GM19239 (cell line): ENCODE results near the gene MKRN2OS.

Experiments used
- DNase-seq: peaks from one replicate; pipeline ENCODE4 v3.0.0; 2011; ENCODE audit warnings: low spot score; ENCODE audit not compliant: insufficient read length
- FAIRE-seq: peaks from 2 replicates; lab custom pipeline; 2011; peaks lifted over from hg19 to GRCh38; lab: Jason Lieb, UNC

The MKRN2OS gene, protein sequence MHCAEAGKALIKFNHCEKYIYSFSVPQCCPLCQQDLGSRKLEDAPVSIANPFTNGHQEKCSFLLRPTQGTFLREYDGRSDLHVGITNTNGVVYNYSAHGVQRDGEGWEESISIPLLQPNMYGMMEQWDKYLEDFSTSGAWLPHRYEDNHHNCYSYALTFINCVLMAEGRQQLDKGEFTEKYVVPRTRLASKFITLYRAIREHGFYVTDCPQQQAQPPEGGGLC

DNA sequence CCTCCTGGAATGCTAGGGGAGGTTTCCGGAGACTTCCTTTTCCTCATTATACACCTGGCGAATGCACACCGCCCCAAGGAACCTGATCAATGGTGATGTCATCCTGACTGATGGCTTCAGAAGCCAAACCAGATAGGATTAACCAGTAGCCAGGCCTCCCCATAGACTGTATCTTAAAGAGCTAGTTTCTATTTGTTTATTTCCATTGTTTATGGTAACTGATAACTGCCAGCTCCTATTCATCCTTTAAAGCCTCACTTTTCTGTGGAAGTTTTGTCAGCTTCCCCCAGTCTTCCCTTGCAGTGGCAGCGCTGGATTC, at the start of gene MKRN2OS:
MKRN2OS (minus strand) TSS at position 27 of the 319 bp plus-strand sequence. CDS start 35 bp downstream, outside the sequence.
- FAIRE-seq (no peak), DNase-seq (no peak)

DNA sequence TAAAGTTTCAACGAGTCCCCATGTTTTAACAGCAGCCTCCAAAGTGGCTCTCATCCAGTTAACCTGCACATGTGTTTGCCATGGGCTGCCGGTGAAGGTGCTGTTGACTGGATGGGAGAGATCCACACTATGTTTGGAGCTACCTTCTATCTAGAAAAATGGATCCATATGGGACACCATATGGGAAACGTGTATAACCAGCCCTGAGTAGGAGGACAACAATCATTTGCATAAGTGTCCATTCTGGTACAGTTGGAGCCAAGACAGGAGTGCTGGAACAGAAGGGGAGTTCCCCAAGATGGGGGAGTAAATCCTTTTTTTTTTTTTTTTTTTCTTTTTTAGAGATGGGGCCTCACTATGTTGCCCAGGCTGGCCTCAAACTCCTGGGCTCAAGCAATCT, 48.2 kb upstream of the MKRN2OS start:
- DNase-seq (no peak), FAIRE-seq (no peak)

GRCh38 chr3:12591997-12592715, 46.9 kb upstream of the MKRN2OS start:
- no peak for DNase-seq
- no peak for FAIRE-seq

GRCh38 chr3:12591456-12591855, 46.2 kb upstream of the MKRN2OS start:
- no peak for FAIRE-seq
- DNase-seq = no peak

- FAIRE-seq = no peak
- no peak for DNase-seq
Observed at GRCh38 chr3:12590096-12590495, 44.8 kb upstream of the MKRN2OS start.

DNA sequence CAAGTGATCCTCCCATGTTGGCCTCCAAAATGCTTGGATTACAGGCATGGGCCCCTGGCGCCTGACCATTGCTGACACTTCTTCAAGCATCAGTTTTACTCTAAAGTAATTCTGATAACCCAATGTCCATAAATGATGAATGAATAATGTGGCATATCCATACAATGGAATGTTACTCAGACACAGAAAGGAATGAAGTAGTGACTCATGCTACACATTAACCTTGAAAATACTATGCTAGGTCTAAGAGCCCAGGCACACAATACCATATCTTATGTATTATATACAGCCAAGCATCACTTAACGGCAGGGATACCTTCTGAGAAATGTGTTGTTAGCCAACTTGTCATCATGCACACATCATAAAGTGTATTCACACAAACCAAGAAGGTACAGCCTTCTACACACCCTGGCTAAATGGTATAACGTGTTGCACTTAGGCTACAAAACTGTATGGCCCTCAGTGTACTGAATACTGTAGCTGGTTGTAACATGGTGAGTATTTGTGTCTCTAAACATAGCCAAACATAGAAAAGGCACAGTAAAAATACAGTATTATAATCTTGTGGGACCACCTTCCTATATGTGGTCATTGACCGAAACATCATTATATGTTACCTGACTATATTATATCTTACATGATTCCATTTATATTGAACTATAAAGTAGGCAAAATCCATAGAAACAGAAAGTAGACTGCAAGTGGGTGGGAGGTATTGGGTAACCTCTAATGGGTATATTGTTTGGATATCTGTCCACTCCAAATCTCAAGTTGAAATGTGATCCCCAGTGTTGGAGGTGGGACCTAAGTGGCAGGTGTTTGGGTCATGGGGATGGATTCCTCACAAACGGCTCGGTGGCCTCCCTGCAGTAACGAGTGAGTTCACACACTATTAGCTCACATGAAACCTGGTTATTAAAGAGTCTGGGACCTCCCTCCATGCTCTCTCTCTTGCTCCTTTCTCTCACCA, 43.0 kb upstream of the MKRN2OS start:
- DNase-seq (no peak), FAIRE-seq (no peak)

DNA sequence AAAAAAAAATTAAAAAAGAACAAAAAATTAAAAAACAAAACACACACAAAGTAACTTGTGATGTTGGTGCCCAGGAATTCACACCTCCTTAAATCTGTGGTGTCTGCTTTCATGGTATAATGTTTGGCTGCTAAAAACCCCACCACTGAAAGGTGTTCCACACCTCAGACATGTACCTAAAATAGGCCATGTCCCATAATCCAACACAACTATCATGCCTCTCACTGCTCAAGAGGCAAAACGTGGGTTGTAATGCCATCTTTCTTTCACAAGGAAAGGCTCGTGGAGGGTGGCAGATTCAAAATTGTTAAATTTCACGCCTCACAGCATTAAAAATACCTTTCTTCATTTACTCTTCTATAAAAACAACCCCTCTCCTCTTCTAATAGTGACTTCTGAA, 41.1 kb upstream of the MKRN2OS start:
- no peak for FAIRE-seq

DNA sequence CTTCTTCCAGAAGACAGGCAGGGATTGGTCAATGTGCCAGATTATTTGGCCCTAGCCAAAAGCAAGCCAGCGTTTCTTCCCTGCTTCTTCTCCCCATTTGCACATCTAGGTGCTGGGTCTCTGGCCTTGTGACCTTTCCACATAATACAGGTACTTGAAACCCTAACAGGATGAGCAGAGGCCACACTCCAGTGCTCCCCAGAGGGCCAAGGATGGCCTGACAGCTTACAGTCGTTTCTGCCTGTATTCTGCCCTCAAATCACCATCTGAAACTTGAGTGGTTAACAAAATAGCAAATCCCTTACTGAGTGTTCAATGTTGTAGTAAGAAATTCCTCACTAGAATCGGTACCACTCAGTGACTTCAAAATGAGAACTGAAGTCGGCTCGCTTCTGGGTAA, 40.7 kb upstream of the MKRN2OS start:
- FAIRE-seq = no peak
- DNase-seq = peak; percentile 29

More for the DNA sequence above, 41.1 kb upstream of the MKRN2OS start:
- DNase-seq = no peak

GRCh38 chr3:12585181-12585580, 39.9 kb upstream of the MKRN2OS start:
- FAIRE-seq = no peak
- DNase-seq = no peak

- FAIRE-seq = no peak
- DNase-seq = no peak
Observed at GRCh38 chr3:12584083-12584482, 38.8 kb upstream of the MKRN2OS start.

GRCh38 chr3:12583280-12583679, 38.0 kb upstream of the MKRN2OS start:
- FAIRE-seq (no peak), DNase-seq (no peak)

DNA sequence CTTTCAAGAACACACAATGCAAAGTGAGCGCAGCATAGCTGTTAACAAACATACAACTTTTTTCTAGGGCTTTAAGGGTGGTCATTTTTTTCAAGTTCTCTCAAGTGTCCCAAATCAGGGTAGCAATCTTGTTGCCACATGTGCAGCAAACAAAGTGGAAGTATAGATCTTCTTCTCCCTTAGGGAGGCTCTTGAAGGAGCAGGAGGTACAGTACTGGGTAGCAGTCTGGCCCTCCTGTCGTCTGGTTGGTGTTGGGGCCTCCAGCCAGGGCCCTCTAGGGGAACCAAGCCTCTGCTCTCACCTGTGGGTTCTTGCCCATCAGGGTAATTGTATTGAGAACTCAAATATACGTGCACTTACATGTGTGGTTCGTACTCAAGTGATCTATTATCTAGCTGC, 37.4 kb upstream of the MKRN2OS start:
- DNase-seq (no peak), FAIRE-seq (no peak)

DNA sequence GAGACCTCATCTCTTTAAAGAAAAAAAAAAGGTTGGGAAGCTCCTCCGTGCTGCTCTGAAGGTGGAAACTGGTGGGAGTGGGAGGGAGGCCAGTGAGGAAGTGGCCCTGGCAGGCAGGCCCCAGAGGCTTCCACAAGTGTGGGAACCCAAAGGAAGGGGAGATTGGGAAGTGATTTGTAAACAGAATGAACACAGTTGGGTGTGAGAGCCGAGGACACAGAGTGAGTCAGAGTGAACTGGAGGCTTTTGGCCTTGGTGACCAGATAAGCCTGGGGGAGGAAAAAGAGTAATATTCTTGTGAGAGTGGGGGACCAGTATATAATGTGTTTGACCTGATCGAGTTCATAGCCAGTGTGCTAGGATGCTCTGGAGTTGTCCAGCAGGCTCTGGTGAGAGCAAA, 34.6 kb upstream of the MKRN2OS start:
- no peak for FAIRE-seq

GRCh38 chr3:12579456-12579855, 34.2 kb upstream of the MKRN2OS start:
- no peak for DNase-seq
- FAIRE-seq = no peak

More for the DNA sequence above, 34.6 kb upstream of the MKRN2OS start:
- DNase-seq = no peak

GRCh38 chr3:12578742-12579141, 33.4 kb upstream of the MKRN2OS start:
- DNase-seq (no peak), FAIRE-seq (no peak)

GRCh38 chr3:12577379-12577778, 32.1 kb upstream of the MKRN2OS start:
- no peak for FAIRE-seq
- DNase-seq = no peak

DNA sequence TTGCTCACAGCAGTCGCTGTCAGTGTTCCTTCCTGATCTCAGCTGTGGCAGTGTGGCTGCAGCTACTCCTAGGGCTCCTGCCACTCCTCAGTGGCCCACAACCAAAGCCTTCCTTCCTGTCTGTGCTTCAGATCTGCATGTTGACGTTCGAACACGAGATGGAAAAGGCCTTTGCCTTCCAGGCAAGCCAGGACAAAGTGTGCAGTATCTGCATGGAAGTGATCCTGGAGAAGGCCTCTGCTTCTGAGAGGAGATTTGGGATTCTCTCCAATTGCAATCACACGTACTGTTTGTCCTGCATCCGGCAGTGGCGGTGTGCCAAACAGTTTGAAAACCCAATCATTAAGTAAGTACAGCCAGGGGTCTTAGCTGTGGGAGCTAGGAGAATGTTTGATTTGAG, 29.4 kb upstream of the MKRN2OS start:
- DNase-seq (no peak), FAIRE-seq (no peak)

- DNase-seq (no peak), FAIRE-seq (no peak)
Observed at GRCh38 chr3:12574131-12574530, 28.8 kb upstream of the MKRN2OS start.

- FAIRE-seq = no peak
- DNase-seq = no peak
Observed at GRCh38 chr3:12571986-12572385, 26.7 kb upstream of the MKRN2OS start.

- DNase-seq (no peak), FAIRE-seq (no peak)
Observed at GRCh38 chr3:12569836-12570235, 24.5 kb upstream of the MKRN2OS start.

DNA sequence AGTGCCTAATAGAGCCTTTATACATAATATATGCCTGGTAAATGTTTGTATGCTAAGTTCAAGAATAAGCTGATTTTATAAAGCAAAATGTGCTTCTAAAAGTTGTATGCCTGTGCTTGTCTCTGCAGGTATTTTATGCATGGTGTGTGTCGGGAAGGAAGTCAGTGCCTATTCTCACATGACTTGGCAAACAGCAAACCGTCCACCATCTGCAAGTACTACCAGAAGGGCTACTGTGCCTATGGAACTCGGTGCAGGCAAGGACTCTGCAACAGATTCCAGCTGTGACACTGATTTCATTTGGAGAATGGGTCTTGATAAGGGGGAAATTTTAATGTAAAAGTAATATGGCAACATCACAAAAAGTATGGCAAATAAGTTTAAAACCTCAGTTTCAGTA, 23.4 kb upstream of the MKRN2OS start:
- no peak for DNase-seq
- FAIRE-seq = no peak
